ENCODE data around the gene RASSF8. TPM values are rescaled to one million over a fixed set of nuclear protein-coding genes. Genes with fewer than 3 reads are reported as not detected.

RASSF8 gene
- total and polyA plus RNA-seq, 9 of the 15 experiments (the other 6 are each of a cell fraction or from before 2014, with no cell fraction given) = 0.01 to 0.36 (median 0.12) TPM; not detected in 1

DNA sequence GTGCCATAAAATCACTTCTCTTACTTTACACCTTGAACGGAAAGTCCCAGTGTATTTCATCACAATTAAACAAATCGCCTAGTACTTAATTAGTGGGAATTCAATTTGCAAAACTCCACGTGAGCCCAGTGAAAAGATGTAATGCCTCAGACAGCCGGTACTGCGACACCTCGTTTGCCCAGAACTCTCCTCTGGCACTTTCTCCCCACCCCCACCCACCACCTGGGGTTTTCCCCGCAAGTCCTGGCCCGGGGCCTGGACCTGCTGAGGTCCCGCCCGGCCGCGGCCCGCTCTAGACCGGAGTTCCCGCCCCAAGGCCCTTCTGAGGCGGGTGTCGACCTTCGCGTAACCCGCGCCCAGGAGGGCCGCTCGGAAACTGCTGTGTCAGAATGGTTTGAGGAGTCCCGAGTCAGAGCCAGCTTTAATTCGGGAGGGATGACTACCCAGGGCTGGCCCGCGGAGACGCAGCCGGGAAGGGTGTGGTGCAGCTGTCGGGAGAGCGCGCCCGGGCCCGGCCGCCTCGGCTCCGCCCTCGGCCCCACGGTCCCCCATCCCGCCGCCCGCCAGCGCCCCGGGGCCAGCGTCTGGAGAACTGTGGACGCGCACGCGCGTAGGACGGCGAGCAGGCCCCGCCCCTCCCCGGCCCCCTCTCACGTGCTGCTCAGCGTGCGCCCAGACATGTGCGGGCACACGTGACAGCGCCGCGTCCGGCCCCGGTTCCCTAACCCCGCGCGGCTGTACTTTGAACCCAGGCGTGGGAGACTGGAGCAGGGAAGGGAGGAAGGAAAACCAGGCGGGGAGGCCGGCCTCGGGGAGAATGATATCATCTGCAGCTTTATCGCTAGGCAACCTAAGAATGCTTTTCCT lies 155.6 kb downstream of the RASSF8 start (continued):
- TF ChIP-seq ZSCAN32 (CRISPR knock-in tag; IDR thresholded peaks at IDR 0.05) (no peak), TCFL5 (CRISPR knock-in tag; conservative IDR thresholded peaks at IDR 0.05) (no peak), PTTG1 (tag; IDR thresholded peaks at IDR 0.05; ENCODE audit: low read depth) (no peak), ZC3H8 (IDR thresholded peaks at IDR 0.05) (no peak), NR2C1 (IDR thresholded peaks at IDR 0.05) (no peak; the same call in 1 of the 2 replicates), NR2C1 (tag; IDR thresholded peaks at IDR 0.05) (no peak), STAT5B (CRISPR knock-in tag; IDR thresholded peaks at IDR 0.05) (no peak), XRCC3 (IDR thresholded peaks at IDR 0.05) (no peak), ZFX (CRISPR knock-in tag; IDR thresholded peaks at IDR 0.05) (peak; percentile 84), KLF10 (CRISPR knock-in tag; IDR thresholded peaks at IDR 0.05) (no peak), CSDE1 (IDR thresholded peaks at IDR 0.05) (no peak), RAD51 (IDR thresholded peaks at IDR 0.05; ENCODE audit: borderline replicate concordance, low read depth) (peak; percentile 87), CBX2 (IDR thresholded peaks at IDR 0.05; ENCODE audit: insufficient read depth, low read length, poor library complexity, severe bottlenecking) (no peak), CCAR2 (IDR thresholded peaks at IDR 0.05; ENCODE audit: low read depth, low read length) (no peak), NFYB (IDR thresholded peaks at IDR 0.05; ENCODE audit: extremely low read depth, insufficient read length) (no peak), ETV6 (IDR thresholded peaks at IDR 0.05; ENCODE audit: borderline replicate concordance in 1 of 2, low read depth in 2 of 2, low read length in 1 of 2) (no peak), ETV6 (CRISPR knock-in tag; IDR thresholded peaks at IDR 0.05; ENCODE audit: borderline replicate concordance) (peak; percentile 89; the same call in 1 of the 2 replicates), MEF2A (IDR thresholded peaks at IDR 0.05; ENCODE audit: control insufficient read depth, low read depth, low read length) (no peak), CHD1 (IDR thresholded peaks at IDR 0.05; ENCODE audit: low read length) (no peak), MEF2D (tag; conservative IDR thresholded peaks at IDR 0.05; ENCODE audit: low read depth) (no peak), ZBTB8A (IDR thresholded peaks at IDR 0.05; ENCODE audit: partially characterized antibody) (no peak), LCOR (CRISPR knock-in tag; IDR thresholded peaks at IDR 0.05) (no peak), KAT2B (IDR thresholded peaks at IDR 0.05; ENCODE audit: low read depth, low read length) (no peak), ZNF584 (CRISPR knock-in tag; IDR thresholded peaks at IDR 0.05; ENCODE audit: low read depth) (no peak)
- TF ChIP-seq, protein P1, sequence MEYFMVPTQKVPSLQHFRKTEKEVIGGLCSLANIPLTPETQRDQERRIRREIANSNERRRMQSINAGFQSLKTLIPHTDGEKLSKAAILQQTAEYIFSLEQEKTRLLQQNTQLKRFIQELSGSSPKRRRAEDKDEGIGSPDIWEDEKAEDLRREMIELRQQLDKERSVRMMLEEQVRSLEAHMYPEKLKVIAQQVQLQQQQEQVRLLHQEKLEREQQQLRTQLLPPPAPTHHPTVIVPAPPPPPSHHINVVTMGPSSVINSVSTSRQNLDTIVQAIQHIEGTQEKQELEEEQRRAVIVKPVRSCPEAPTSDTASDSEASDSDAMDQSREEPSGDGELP (CRISPR knock-in tag; IDR thresholded peaks at IDR 0.05; ENCODE audit: borderline replicate concordance) = peak; percentile 68; the same call in 1 of the 2 replicates
- TF ChIP-seq, protein P2, sequence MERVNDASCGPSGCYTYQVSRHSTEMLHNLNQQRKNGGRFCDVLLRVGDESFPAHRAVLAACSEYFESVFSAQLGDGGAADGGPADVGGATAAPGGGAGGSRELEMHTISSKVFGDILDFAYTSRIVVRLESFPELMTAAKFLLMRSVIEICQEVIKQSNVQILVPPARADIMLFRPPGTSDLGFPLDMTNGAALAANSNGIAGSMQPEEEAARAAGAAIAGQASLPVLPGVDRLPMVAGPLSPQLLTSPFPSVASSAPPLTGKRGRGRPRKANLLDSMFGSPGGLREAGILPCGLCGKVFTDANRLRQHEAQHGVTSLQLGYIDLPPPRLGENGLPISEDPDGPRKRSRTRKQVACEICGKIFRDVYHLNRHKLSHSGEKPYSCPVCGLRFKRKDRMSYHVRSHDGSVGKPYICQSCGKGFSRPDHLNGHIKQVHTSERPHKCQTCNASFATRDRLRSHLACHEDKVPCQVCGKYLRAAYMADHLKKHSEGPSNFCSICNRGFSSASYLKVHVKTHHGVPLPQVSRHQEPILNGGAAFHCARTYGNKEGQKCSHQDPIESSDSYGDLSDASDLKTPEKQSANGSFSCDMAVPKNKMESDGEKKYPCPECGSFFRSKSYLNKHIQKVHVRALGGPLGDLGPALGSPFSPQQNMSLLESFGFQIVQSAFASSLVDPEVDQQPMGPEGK (CRISPR knock-in tag; IDR thresholded peaks at IDR 0.05; ENCODE audit: borderline replicate concordance) = no peak
